GM18508 (cell line): Measurements from ENCODE around the gene MSANTD2.
"Not testable (repeated sequence)": the region's sequence is repeated elsewhere in the genome, so short reads cannot be mapped to it uniquely, and the experiment has no call there.

Source experiments
- ATAC-seq: cut with Tn5 transposase; IDR thresholded peaks from one replicate; pipeline ENCODE4 v1.9.1; 2021; ENCODE audit warnings: moderate number of reproducible peaks; ENCODE audit not compliant: insufficient read depth, unreplicated experiment

MSANTD2 gene

DNA sequence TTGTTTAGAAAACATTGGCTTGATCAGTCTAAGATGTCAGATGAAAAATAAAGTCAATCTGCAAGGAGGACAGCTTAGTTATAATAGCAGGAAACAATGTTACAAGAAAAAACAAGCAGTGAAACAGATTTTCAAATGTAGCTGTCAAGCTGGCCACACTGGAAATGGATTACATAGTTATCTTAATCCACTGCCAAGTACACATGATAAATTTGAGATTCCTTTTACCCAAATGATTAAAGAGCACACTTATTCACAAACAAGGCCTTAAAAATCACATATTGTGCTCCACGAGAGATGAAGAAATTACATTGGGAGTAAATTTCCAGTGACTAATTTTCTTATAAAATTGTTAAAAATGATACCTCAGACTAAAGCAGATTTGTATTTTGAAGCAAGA is 20.6 kb downstream of the MSANTD2 start:
- no peak for ATAC-seq

DNA sequence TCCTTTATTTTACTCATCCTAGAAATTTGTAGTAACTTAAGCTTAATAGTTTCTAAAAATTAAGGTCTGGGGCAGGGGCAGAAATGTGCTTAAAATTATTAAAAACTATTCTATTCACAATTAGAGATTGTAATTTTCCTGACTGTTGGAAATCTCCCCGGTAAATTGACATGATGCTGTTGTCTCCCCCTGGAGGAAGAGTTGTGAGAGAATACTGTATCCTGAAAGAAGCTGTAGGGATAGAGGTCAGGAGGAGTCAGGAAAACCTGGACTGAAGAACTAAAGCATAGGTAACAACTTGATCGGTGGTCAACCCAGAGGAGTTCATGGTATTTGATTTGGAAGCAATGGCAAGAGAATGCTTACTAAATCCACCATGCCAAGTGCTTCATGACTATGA is 21.9 kb downstream of the MSANTD2 start:
- no peak for ATAC-seq

DNA sequence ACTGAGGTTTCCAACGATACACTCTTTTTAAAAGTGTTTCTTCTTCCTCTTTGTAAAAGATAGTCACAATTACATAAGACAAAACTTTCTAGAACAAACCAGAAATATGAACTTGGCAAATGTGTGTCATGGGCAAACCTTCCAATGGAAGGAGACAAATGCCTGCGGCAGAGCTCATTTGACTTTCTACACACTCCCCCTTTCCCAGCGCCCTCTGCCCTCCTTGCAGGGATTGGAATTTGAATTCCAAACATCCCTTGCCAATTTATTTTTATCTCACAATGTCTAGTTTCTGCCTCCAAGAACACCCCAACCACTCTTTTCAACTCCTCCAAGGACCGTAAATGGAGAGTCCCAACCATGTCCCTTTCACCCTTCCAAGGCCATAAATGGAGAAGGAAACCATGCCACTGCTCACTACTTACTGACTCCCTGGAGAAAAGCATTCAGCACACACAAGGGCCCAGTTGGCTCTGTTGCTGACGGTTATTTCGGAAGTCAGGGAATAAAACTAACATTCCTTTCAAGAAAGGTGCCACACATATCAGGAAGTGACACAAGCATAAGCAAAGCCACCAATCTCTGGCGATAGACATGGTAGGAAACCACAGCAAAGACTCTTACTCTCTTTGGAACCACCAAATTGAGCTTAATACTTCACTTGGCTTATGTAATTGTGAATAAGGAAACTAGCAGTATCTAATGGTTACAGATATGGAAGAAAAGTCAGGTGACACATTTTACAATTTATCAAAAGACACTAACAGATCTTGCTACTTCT is 23.2 kb downstream of the MSANTD2 start:
- no peak for ATAC-seq

DNA sequence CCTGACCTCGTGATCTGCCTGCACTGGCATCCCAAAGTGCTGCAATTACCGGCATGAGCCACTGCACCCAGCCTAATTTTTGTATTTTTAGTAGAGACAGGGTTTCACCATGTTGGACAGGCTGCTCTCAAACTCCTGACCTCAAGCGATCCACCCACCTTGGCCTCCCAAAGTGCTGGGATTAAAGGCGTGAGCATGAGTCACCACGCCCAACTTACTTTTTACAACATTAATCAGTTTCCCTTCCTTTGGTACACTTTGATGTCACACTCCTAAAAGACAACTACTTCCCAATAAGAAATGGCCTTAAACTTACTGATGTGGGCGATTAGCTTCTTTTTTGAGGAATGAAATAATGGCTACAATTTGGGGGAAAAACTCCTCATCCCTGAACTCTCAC is 29.2 kb downstream of the MSANTD2 start:
- ATAC-seq = not testable (repeated sequence)

DNA sequence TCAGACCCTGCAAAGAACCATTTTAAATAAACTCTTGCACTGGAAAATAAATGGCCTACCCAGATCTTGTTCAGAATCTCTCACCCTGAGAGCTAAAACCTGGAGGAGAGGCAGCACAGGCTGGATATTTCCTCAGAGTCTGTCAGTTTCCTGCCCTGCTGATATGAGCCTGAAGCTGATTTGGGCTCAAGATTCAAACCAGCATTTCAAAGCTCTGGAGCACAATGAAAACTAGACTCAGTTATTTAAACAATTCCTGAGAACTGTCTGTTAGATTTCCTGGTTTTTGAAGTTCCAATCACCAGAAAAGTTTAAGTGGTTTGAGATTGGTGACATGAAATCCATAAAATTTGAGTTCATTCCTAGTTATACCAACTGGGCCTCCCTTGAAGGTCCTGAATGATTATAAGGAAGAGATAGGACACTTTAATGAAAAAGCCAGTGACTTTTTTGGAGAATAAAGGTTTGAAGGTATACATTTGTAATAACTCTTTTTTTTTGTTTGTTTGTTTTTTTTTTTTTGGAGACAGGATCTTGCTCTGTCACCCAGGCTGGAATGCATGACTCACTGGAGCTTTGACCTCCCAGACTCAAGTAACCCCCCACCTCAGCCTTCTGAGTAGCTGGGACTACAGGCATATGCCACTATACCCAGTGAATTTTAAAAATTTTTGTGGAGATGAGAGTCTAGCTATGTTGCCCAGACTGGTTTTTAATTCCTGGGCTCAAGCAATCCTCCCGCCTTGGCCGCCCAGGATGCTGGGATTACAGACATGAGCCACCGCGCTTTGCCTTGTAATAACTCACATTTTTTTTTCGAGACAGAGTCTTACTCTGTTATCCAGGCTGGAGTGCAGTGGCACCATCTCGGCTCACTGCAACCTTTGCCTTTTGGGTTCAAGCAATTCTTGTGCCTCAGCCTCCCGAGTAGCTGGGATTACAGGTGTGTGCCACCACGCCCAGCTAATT is 30.1 kb downstream of the MSANTD2 start:
- ATAC-seq = no peak

DNA sequence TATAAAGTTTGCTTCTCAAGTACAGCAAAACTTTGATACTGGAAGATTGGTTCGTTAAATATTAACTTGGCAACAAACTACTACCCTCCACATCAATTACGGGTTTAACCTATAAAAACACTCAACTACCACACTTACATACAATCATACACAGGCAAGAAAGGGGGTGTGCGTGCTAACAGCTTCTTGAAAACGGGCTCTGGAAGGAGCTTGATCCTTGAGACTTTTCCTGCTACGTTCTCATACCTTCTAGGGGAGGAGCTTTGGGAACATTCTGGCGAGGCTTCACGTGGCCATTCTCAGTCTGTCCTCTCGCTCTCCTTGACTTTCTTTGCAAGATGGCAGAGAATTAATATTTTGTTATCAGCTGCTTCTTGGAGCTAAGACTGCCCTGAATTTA is 31.3 kb downstream of the MSANTD2 start:
- ATAC-seq = no peak

DNA sequence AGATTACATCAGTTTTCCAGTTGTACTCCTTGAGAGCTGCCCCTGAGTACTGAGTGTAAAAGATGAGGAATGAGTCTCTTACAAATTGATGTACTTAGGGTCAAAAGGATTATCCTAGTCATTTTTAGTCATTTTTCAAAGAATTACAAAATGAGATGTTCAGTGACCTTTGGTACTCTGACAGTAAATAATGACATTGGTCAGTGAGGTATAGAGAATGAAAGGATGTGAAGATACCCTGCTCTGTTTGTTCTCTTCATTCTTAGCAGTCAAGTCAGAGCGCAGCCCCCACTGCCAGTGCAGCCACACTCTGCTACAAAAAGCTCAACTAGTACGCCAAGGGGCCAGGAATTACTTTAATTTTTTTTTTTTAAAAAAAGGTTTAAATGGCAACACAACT is 34.0 kb downstream of the MSANTD2 start:
- ATAC-seq = no peak

DNA sequence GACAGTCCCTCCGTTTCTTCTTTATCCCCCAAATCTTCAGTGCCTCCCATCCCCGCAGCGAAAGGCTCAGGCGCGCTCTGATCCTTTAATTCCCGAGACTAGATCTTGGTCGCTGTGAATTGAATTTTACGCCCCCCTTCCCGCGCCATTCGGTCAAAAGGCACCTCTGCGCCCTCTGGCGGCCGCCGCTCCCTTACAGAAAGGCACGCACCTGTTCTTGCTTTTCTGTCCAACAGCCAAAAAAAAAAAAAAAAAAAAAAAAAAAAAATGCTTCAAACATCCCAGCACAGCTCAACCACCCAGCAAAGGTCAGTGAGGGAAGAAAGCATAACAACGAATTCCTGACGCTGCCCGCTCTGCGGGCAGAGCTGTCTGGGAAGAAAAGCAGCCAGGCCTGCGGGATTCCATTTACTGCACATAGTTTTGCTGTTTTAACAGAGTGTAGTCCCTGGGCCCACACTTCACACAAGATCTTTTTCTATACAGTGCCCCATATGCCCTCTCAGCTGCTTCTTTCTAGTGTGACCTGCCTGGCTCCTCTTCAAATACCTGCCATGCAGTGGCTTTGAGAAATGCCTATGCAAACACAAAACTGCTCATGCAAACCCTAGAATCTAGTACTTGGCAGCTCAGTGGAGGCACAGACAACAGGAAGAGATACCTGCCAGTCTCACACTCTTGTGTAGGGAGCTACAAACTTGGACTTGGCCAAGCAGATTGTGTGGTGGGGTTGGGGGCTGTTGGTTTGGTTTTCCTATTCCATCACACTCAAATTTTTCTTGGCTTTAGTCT is 36.9 kb downstream of the MSANTD2 start:
- ATAC-seq = no peak

DNA sequence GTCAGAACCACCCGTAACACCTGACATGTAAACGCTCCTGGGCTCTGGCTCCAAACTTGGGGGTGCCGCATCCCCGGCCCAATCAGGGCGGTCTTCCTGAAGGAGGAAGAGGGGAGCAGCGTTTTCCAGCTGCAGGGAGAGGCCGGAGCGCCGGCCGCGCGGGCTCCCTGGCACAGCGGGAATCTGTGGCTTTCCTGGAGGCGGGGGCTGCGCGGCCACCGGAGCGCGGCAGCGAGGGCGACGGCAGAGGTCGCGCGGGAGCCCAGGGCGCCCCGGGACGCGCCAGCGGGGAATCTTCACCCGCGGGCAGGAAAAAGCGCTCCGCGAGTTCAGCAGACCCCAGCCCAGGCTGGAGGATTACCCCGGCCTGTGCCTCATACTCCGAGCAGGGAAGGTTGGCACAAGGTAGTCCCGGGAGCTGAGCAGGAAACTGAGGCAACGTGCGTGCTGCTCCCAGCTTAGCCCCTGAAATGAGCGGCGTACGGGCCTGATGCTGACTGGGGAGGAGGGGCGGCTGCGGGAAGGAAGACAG is 37.5 kb downstream of the MSANTD2 start:
- ATAC-seq = no peak

DNA sequence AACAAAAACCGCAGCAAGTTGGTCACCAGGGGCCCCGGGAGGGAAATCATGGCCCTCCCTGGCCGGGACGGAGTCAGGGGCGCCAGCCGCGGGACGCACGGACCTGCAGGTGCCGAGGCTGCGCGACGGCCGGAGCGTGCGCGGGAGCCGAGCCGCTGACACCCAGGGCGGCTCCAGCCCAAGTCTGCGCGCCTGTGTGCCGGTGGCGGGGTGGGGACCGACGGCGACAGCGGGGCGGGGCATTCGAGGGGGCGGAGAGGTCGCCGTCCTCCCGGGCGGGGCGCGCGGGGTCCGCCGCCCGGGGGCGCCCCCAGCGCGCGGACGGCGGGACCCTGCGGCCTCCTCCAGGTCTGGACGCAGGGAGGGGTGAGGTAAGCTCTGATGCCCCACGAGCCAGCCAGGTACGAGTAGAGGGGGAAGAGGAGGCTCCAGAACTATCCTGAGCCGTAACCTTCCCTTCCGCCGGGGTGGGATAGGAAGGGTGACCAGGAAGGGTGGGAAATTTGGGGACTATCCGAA is 38.0 kb downstream of the MSANTD2 start, which contains the start of gene ESAM:
TSS of gene ESAM (minus strand) at position 186 of the 519 bp plus-strand sequence. CDS start at position 50, 136 bp downstream.
- ATAC-seq = no peak

DNA sequence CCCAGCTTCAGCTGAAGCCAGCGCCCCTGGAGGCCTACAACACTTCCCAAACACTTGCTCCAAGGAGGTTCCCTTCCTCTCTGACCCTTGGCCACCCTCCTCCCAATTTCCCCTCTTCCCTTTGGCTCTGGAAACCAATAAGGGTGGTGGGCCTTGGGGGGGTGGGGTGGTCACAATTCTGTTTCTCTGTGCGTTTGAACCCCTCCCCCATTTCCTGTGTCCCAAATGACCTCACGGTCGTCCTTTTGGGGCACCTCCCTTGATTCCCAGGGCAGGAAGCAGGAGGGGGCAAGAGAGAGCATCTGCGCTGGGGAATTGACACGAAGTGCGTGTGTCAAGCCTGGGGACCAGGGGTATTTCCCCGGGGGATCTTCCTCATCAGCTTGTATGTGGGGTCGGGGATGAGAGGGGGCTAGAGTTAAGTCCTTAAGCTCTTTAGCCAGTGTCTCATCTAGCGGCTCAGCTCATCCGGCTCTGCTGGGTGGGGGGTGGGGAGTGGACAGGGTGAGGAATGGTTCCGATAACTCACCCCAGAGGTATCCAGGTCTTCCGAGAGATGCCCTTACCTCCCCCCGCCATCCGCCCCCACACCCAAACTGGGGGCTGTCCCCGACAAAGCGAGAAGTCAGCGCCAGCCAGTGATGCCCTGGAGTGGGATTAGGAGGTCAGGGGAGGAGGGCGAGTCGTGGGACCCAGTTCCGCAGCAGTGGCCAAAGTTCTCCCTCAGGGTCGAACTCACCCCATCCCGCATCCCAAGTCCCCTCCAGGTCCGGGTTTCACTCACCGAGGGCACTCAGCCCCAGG is 38.7 kb downstream of the MSANTD2 start:
- ATAC-seq = no peak

DNA sequence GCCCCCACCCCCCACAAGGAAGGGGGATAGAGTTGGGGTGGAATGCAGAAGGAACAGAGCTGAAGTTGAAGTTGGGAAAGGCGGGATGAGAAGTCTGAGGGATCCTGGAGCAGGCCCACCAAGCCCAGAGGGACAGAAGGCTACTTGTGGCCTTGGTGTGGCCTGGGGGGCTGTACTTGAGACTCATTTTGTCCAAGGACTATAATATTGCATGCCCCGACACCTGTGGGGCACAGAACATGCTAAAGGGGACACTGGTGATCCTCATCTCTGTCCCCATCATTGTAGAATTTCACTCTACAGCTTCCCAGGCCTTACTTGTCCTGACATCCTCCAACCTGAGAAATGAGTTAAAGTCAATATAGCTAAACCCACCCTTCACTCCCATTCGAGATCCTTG is 39.4 kb downstream of the MSANTD2 start:
- ATAC-seq = no peak

DNA sequence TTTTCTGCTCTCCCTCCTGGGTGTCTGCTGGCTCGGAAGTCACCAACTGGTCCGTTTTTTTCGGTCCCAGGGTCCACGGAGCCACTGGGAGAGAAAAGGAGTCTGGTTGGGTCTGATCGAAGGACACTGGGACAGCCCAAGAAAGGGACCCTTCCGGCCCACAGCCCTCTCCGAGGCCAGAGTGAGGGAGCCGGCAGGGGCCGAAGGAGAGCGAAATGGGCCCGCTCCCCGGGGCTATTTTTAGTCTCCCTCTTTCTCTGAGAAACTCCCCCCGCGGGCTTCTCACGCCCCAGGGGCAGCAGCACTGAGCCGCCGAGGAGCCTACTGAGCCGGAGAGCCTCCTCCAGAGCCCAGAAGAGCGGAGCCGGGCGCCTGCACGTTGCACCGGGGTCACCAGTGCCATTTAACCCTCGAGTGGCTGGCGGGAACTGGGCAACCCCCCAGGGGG is 40.0 kb downstream of the MSANTD2 start:
- ATAC-seq = peak; percentile 25

DNA sequence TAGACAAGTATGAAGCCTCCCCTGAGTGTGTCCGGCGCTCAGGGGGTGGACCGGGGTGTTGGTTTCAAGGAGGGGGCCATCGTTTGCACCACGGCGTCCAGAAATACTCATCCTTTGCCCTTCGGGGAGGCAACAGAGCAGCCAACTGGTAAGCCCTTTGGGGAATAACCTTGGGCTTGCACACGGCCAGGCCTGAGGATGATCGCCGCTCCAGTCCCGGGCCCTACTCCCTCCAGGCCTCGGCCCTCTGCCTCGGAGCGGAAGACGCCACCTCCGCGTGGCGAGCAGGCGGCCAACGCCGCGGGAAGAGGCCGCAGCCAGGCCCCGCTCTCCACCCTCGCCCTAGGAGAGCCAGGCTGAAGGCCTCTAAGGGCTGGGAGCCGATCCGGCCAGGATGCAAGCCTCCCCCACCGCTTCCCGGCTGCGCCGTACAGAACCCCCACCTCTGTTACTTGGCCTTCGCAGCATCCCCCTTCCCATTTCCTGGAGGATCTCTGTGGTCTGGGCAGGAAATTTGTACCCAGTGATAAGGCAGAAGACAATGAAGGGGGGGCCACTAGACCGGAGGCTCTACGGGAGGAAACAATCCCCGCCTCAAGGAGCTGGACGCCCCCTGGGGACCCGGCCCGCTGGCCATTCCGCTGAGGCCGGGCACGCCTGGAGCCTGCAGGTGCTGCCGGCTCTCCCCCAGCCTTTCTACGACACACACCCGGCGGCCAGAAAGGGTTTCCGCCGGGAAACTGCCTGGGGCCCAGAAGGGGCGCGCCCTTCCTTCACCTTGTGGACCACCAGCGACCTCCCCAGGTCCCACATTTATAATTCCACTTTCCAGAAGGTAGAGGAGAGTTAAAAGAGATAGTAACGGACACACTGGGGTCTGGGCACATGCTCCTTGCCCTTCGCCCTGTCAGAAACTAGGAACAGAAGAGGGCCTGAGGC is 40.7 kb downstream of the MSANTD2 start:
- ATAC-seq = no peak

DNA sequence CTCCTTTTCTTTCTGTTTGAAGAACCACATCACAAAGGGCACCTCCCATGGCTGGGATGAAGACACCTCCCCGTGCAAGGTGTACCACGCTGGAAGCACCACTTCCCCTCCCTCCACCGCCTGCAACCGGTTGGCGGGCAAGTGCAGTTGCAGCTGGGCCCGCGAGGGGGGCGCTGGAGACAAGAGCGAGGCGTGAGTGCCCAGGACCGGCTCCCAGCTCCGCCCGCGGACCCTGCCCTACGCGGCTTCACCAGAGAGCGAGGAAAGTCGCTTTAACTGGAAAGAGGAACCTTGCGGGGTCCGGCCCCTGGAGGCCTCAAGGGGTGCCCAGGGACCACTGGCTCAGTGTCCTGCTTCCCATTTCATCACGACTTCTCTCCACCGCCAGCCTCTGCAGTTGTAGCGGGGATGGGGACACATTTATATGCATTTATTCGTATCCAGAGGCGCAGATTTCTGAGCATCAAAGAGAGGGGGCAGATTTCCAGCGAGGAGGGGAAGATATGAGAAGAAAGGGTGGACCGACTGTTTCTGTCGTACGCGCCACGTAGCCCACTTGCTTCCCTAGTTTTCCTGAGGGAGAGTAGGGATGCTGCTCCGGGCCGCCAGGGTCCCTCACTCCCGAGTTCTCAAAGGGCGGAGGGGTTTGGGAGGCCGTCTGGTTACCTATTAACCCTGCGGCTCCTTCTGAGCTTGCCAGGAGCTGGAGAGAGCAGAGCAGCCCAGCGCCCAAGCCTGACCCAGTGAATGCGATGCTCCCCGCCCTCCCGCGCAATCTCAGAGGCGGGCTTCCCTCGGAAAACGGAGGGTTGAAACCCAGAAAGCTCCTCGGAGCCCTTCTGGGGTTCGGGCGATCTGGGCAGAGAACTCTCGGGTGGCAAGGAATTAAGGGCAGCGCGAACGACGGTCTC is 41.6 kb downstream of the MSANTD2 start:
- peak; percentile 29 for ATAC-seq

DNA sequence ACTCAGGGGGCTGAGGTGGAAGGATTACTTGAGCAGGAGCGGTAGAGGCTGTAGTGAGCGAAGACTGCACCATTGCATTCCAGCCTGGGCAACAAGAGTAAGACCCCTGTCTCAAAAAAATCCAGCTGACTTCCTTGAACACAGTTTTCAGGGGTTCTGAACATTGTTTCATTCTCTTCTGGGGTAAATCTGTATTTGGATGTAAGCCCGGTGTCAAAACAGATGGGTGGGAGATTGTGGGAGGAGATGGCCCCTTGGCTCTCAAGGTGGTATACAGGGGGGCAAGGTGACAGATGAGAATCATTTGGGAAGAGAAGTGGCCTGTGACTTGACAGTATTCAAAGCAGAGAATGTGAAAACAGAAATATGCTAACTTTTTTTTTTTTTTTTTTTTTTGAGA is 42.9 kb downstream of the MSANTD2 start:
- ATAC-seq = no peak

DNA sequence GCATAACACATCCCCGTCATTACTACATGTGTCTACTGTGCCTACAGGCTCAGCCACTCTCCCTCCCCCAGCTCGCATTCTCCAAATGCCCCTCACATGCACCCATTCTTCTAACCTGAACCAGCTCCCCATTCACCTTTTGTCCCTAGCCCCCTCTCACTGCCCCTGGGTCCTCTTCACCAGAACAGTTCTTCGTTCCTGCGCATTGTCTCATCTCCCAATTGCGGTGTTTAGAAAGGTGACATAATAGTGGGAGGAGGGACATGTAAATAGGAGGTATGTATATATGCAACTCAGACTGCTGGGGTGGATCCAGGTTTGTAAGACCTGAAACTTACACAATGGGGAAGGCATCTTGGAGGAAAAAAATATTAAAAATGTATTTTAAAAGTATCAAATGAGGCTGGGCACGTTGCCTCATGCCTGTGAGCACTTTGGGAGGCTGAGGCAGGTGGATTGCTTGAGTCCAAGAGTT is 43.4 kb downstream of the MSANTD2 start:
- no peak for ATAC-seq
